Activated T-helper 17 cell treated with anti-CD3 and anti-CD28 coated beads, Interleukin-2, amount 50 U/mL, for 72 hours (primary cell): Measurements from ENCODE around the gene ZNF565. TPM values are rescaled to one million over a fixed set of nuclear protein-coding genes. Genes with fewer than 3 reads are reported as not detected.

ENCODE experiments used
- ATAC-seq: fragments of 150-1000 bp; cut with Tn5 transposase; replicated peaks from 2 replicates; pipeline ENCODE4 v1.10.0; 2021; ENCODE audit warnings: mild to moderate bottlenecking, moderate library complexity
- H3K27ac Mint-ChIP-seq: one replicate; pipeline ENCODE4 v1.8.0; 2022; ENCODE audit warnings: mixed read lengths
- H3K27me3 Mint-ChIP-seq: one replicate; pipeline ENCODE4 v1.8.0; 2022; ENCODE audit warnings: mixed read lengths
- H3K36me3 Mint-ChIP-seq: one replicate; pipeline ENCODE4 v1.8.0; 2022; ENCODE audit warnings: low read depth, mild to moderate bottlenecking, mixed read lengths
- H3K4me1 Mint-ChIP-seq: one replicate; pipeline ENCODE4 v1.8.0; 2022; ENCODE audit warnings: mixed read lengths
- H3K4me3 Mint-ChIP-seq: one replicate; pipeline ENCODE4 v1.8.0; 2022; ENCODE audit warnings: mild to moderate bottlenecking, mixed read lengths
- H3K9me3 Mint-ChIP-seq: one replicate; pipeline ENCODE4 v1.8.0; 2022; ENCODE audit warnings: mixed read lengths
- total RNA-seq, 2 donors: library from RNA; stranded (reverse); gene quantifications; one replicate each; pipeline ENCODE4 v1.2.3, GENCODE V29; 2022

ZNF565 gene
- total RNA-seq = 1 to 10 TPM; 3.0 to 6.5 TPM

- Mint-ChIP-seq H3K4me1 (peaks cover 5% of the 10 kb centered on the region), H3K27ac (no peak within 1 kb of the TSS), H3K36me3 (peaks cover 25% of the 10 kb centered on the region), H3K4me3 (no peak within 1 kb of the TSS), H3K27me3 (no peaks in the 10 kb centered on the region), H3K9me3 (no peaks in the 10 kb centered on the region)
- peak; percentile 86 for ATAC-seq
These were observed at the start of gene ZNF565, which contains the start of gene ZNF146 for GRCh38 chr19:36214386-36215275. ZNF565 (minus strand) TSS chr19:36214665; CDS start chr19:36201985, 12,680 bp downstream. ZNF146 (plus strand) TSS chr19:36215106; CDS start chr19:36236441, 21,335 bp downstream.

- Mint-ChIP-seq H3K4me3 (no peak overlapping the region), H3K27ac (no peak overlapping the region), H3K27me3 (no peaks in the 10 kb centered on the region), H3K36me3 (peaks cover 4% of the 10 kb centered on the region), H3K9me3 (peaks cover 17% of the 10 kb centered on the region), H3K4me1 (no peaks in the 10 kb centered on the region)
- no peak for ATAC-seq
These were observed 44.7 kb upstream of the ZNF565 start for GRCh38 chr19:36259211-36259610.

- no peak for ATAC-seq
- H3K4me1 Mint-ChIP-seq = no peaks in the 10 kb centered on the region
- peaks cover 11% of the 10 kb centered on the region for H3K9me3 Mint-ChIP-seq
- H3K27ac Mint-ChIP-seq = no peak overlapping the region
- H3K27me3 Mint-ChIP-seq = no peaks in the 10 kb centered on the region
- no peak overlapping the region for H3K4me3 Mint-ChIP-seq
- H3K36me3 Mint-ChIP-seq = peaks cover 4% of the 10 kb centered on the region
These were observed 43.8 kb upstream of the ZNF565 start for GRCh38 chr19:36258028-36258875.

GRCh38 chr19:36257520-36257876 lies 43.0 kb upstream of the ZNF565 start:
- peaks cover 8% of the 10 kb centered on the region for H3K9me3 Mint-ChIP-seq
- ATAC-seq = no peak
- no peaks in the 10 kb centered on the region for H3K27me3 Mint-ChIP-seq
- no peak overlapping the region for H3K27ac Mint-ChIP-seq
- H3K4me3 Mint-ChIP-seq = no peak overlapping the region
- H3K36me3 Mint-ChIP-seq = peaks cover 4% of the 10 kb centered on the region
- H3K4me1 Mint-ChIP-seq = no peaks in the 10 kb centered on the region

- ATAC-seq = no peak
- Mint-ChIP-seq H3K4me3 (no peak overlapping the region), H3K4me1 (no peaks in the 10 kb centered on the region), H3K9me3 (peaks cover 8% of the 10 kb centered on the region), H3K27me3 (no peaks in the 10 kb centered on the region), H3K36me3 (peaks cover 4% of the 10 kb centered on the region), H3K27ac (no peak overlapping the region)
These were observed 42.5 kb upstream of the ZNF565 start for GRCh38 chr19:36256853-36257519.

GRCh38 chr19:36256064-36256463 lies 41.6 kb upstream of the ZNF565 start:
- Mint-ChIP-seq H3K36me3 (peaks cover 4% of the 10 kb centered on the region), H3K9me3 (peaks cover 8% of the 10 kb centered on the region), H3K27ac (no peak overlapping the region), H3K27me3 (no peaks in the 10 kb centered on the region), H3K4me1 (no peaks in the 10 kb centered on the region), H3K4me3 (no peak overlapping the region)
- no peak for ATAC-seq

GRCh38 chr19:36255316-36255715 lies 40.9 kb upstream of the ZNF565 start:
- no peak overlapping the region for H3K27ac Mint-ChIP-seq
- peaks cover 4% of the 10 kb centered on the region for H3K36me3 Mint-ChIP-seq
- no peak overlapping the region for H3K4me3 Mint-ChIP-seq
- H3K4me1 Mint-ChIP-seq = no peaks in the 10 kb centered on the region
- H3K27me3 Mint-ChIP-seq = no peaks in the 10 kb centered on the region
- peaks cover 8% of the 10 kb centered on the region for H3K9me3 Mint-ChIP-seq
- no peak for ATAC-seq

- peaks cover 8% of the 10 kb centered on the region for H3K9me3 Mint-ChIP-seq
- H3K27ac Mint-ChIP-seq = no peak overlapping the region
- no peak overlapping the region for H3K4me3 Mint-ChIP-seq
- H3K4me1 Mint-ChIP-seq = no peaks in the 10 kb centered on the region
- H3K27me3 Mint-ChIP-seq = no peaks in the 10 kb centered on the region
- peaks cover 4% of the 10 kb centered on the region for H3K36me3 Mint-ChIP-seq
- ATAC-seq = no peak
These were observed 40.4 kb upstream of the ZNF565 start for GRCh38 chr19:36254848-36255247.

GRCh38 chr19:36252047-36252446 lies 37.6 kb upstream of the ZNF565 start:
- peaks cover 16% of the 10 kb centered on the region for H3K9me3 Mint-ChIP-seq
- no peak overlapping the region for H3K4me3 Mint-ChIP-seq
- H3K36me3 Mint-ChIP-seq = no peaks in the 10 kb centered on the region
- no peaks in the 10 kb centered on the region for H3K27me3 Mint-ChIP-seq
- no peaks in the 10 kb centered on the region for H3K4me1 Mint-ChIP-seq
- H3K27ac Mint-ChIP-seq = no peak overlapping the region
- ATAC-seq = no peak

GRCh38 chr19:36246006-36246481 lies 31.6 kb upstream of the ZNF565 start:
- peaks cover 27% of the 10 kb centered on the region for H3K9me3 Mint-ChIP-seq
- H3K36me3 Mint-ChIP-seq = no peaks in the 10 kb centered on the region
- no peak overlapping the region for H3K4me3 Mint-ChIP-seq
- no peak overlapping the region for H3K27ac Mint-ChIP-seq
- H3K27me3 Mint-ChIP-seq = no peaks in the 10 kb centered on the region
- H3K4me1 Mint-ChIP-seq = no peaks in the 10 kb centered on the region
- ATAC-seq = no peak

- no peaks in the 10 kb centered on the region for H3K4me1 Mint-ChIP-seq
- no peak for ATAC-seq
- H3K4me3 Mint-ChIP-seq = no peak overlapping the region
- H3K9me3 Mint-ChIP-seq = peaks cover 27% of the 10 kb centered on the region
- H3K36me3 Mint-ChIP-seq = no peaks in the 10 kb centered on the region
- no peak overlapping the region for H3K27ac Mint-ChIP-seq
- H3K27me3 Mint-ChIP-seq = no peaks in the 10 kb centered on the region
These were observed 30.9 kb upstream of the ZNF565 start for GRCh38 chr19:36245210-36246005.

GRCh38 chr19:36244066-36244465 lies 29.6 kb upstream of the ZNF565 start:
- no peak overlapping the region for H3K27ac Mint-ChIP-seq
- peaks cover 32% of the 10 kb centered on the region for H3K9me3 Mint-ChIP-seq
- H3K36me3 Mint-ChIP-seq = peaks cover 6% of the 10 kb centered on the region
- H3K4me3 Mint-ChIP-seq = no peak overlapping the region
- no peaks in the 10 kb centered on the region for H3K4me1 Mint-ChIP-seq
- H3K27me3 Mint-ChIP-seq = no peaks in the 10 kb centered on the region
- no peak for ATAC-seq

GRCh38 chr19:36236946-36237310 lies 22.5 kb upstream of the ZNF565 start:
- Mint-ChIP-seq H3K4me1 (no peaks in the 10 kb centered on the region), H3K9me3 (peaks cover 21% of the 10 kb centered on the region), H3K27me3 (no peaks in the 10 kb centered on the region), H3K4me3 (no peak overlapping the region), H3K36me3 (peaks cover 76% of the 10 kb centered on the region), H3K27ac (no peak overlapping the region)
- ATAC-seq = no peak
